Measurements from ENCODE around the gene CACNA1B. TPM values are rescaled to one million over a fixed set of nuclear protein-coding genes. Genes with fewer than 3 reads are reported as not detected.

CACNA1B gene
- total RNA-seq, 1 experiment from 2014 or later, result 1.7 TPM

DNA sequence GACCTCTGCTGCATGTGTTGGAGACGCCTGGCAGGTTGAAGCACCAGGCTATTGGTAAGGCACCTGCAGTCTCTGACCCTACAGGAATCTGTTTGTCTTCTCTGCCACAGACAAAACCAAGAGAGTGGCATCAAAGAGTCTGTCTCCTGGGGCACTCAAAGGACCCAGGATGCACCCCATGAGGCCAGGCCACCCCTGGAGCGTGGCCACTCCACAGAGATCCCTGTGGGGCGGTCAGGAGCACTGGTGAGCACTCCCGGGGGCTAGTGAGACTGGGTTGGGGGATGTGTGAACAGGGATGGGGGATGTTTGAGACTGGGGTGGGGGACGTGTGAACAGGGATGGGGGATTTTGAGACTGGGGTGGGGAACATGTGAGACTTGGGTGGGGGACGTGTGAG, 240.3 kb downstream of the CACNA1B start:
- no peak overlapping the region for H2AFZ ChIP-seq (ENCODE audit: low read depth, low read length, poor library complexity, severe bottlenecking)
- ATAC-seq (no peak), DNase-seq (ENCODE audit: low read depth, low spot score) (no peak)
- no peaks in the 10 kb centered on the region for H4K20me1 ChIP-seq (ENCODE audit: insufficient read depth)
- H3K27me3 ChIP-seq (ENCODE audit: insufficient read depth, low read length), result no peaks in the 10 kb centered on the region
- no peaks in the 10 kb centered on the region for H3K9me2 ChIP-seq (ENCODE audit: insufficient read depth)
- TF ChIP-seq SRF (IDR thresholded peaks at IDR 0.05; ENCODE audit: low read depth) (no peak), ELF1 (IDR thresholded peaks at IDR 0.05; ENCODE audit: borderline replicate concordance, low read depth) (no peak)
- TF ChIP-seq, protein P1, sequence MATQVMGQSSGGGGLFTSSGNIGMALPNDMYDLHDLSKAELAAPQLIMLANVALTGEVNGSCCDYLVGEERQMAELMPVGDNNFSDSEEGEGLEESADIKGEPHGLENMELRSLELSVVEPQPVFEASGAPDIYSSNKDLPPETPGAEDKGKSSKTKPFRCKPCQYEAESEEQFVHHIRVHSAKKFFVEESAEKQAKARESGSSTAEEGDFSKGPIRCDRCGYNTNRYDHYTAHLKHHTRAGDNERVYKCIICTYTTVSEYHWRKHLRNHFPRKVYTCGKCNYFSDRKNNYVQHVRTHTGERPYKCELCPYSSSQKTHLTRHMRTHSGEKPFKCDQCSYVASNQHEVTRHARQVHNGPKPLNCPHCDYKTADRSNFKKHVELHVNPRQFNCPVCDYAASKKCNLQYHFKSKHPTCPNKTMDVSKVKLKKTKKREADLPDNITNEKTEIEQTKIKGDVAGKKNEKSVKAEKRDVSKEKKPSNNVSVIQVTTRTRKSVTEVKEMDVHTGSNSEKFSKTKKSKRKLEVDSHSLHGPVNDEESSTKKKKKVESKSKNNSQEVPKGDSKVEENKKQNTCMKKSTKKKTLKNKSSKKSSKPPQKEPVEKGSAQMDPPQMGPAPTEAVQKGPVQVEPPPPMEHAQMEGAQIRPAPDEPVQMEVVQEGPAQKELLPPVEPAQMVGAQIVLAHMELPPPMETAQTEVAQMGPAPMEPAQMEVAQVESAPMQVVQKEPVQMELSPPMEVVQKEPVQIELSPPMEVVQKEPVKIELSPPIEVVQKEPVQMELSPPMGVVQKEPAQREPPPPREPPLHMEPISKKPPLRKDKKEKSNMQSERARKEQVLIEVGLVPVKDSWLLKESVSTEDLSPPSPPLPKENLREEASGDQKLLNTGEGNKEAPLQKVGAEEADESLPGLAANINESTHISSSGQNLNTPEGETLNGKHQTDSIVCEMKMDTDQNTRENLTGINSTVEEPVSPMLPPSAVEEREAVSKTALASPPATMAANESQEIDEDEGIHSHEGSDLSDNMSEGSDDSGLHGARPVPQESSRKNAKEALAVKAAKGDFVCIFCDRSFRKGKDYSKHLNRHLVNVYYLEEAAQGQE (IDR thresholded peaks at IDR 0.05; ENCODE audit: low read depth), result no peak
- TF ChIP-seq, protein P2, sequence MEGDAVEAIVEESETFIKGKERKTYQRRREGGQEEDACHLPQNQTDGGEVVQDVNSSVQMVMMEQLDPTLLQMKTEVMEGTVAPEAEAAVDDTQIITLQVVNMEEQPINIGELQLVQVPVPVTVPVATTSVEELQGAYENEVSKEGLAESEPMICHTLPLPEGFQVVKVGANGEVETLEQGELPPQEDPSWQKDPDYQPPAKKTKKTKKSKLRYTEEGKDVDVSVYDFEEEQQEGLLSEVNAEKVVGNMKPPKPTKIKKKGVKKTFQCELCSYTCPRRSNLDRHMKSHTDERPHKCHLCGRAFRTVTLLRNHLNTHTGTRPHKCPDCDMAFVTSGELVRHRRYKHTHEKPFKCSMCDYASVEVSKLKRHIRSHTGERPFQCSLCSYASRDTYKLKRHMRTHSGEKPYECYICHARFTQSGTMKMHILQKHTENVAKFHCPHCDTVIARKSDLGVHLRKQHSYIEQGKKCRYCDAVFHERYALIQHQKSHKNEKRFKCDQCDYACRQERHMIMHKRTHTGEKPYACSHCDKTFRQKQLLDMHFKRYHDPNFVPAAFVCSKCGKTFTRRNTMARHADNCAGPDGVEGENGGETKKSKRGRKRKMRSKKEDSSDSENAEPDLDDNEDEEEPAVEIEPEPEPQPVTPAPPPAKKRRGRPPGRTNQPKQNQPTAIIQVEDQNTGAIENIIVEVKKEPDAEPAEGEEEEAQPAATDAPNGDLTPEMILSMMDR (IDR thresholded peaks at IDR 0.05 in 2 of 3, conservative IDR thresholded peaks at IDR 0.05 in 1 of 3; ENCODE audit: borderline replicate concordance in 1 of 3, insufficient read depth in 1 of 3, low read depth in 2 of 3, low read length in 2 of 3), result no peak
- no peaks in the 10 kb centered on the region for H3K9me3 ChIP-seq (ENCODE audit: control insufficient read depth in 1 of 2, insufficient read depth in 1 of 2, low read depth in 1 of 2, low read length in 2 of 2)
- intact Hi-C loops (cut with micrococcal nuclease), result no loop called here
- no peak overlapping the region for H3K4me2 ChIP-seq (ENCODE audit: low read length)
- no peaks in the 10 kb centered on the region for H3K4me1 ChIP-seq (ENCODE audit: control insufficient read depth in 1 of 2, insufficient read depth in 2 of 2, low read length in 2 of 2)
- no peaks in the 10 kb centered on the region for H3K36me3 ChIP-seq (ENCODE audit: control insufficient read depth in 1 of 2, insufficient read depth in 2 of 2, low read length in 2 of 2)
- CTCF ChIA-PET, result no interaction called here
- POLR2A ChIA-PET, result no interaction called here
- no peak overlapping the region for H3K4me3 ChIP-seq (replicated peaks in 1 of 2; ENCODE audit: low read depth in 1 of 2, low read length in 2 of 2)
- H3K27ac ChIP-seq (ENCODE audit: low read depth, low read length), result no peak overlapping the region
- H3K9ac ChIP-seq (ENCODE audit: low read length), result no peak overlapping the region
- no peaks in the 10 kb centered on the region for H3K79me2 ChIP-seq (ENCODE audit: insufficient read depth, low read length)
- BruUV-seq (replicated peaks), result no TSS peak
- RAD21 ChIA-PET (ENCODE audit: low non-redundant PET in 1 of 2, low total read pairs in 2 of 2, uncharacterized antibody in 2 of 2, unreplicated experiment in 2 of 2), result no interaction called here
